Thoracic aorta (tissue), 2 donors: ENCODE results near the gene PCDHA8. TPM values are rescaled to one million over a fixed set of nuclear protein-coding genes. Genes with fewer than 3 reads are reported as not detected.
"Not testable (repeated sequence)": the region's sequence is repeated elsewhere in the genome, so short reads cannot be mapped to it uniquely, and the experiment has no call there.

ENCODE experiments used
- ATAC-seq: fragments of 150-250 bp; one replicate; pipeline ENCODE4 v1.8.0; 2017; ENCODE audit warnings: low read depth; ENCODE audit not compliant: insufficient number of reproducible peaks, low FRiP score
- DNase-seq: peaks from one replicate; pipeline ENCODE4 v3.0.0-alpha.2; 2020; ENCODE audit warnings: low spot score
- H3K27ac ChIP-seq, 2 donors: fragments of 200-600 bp; sonication (generic); 1 replicate in 1 of 2; 2 replicates in 1 of 2; pipeline ENCODE4 v1.5.1; 2016; ENCODE audit warnings: mild to moderate bottlenecking in 2 of 2, moderate library complexity in 2 of 2
- H3K27me3 ChIP-seq: fragments of 200-600 bp; sonication (generic); replicated peaks from 2 replicates; pipeline ENCODE4 v1.6.0; 2016; ENCODE audit warnings: mild to moderate bottlenecking; ENCODE audit not compliant: insufficient read depth
- H3K36me3 ChIP-seq: fragments of 200-600 bp; sonication (generic); one replicate; pipeline ENCODE4 v1.5.1; 2016
- H3K4me1 ChIP-seq, 2 donors: fragments of 200-600 bp; sonication (generic); 1 replicate in 1 of 2; 2 replicates in 1 of 2; pipeline versions ENCODE4 v1.5.1 to v1.6.0; 2016; ENCODE audit warnings: low read depth in 2 of 2, mild to moderate bottlenecking in 1 of 2; ENCODE audit not compliant: control insufficient read depth in 1 of 2
- H3K4me3 ChIP-seq: fragments of 200-600 bp; sonication (generic); 2 replicates; pipeline ENCODE4 v1.5.1; 2016; ENCODE audit warnings: mild to moderate bottlenecking
- H3K9me3 ChIP-seq: fragments of 200-600 bp; sonication (generic); 2 replicates; pipeline ENCODE4 v1.5.1; 2016
- total RNA-seq, 2 donors: library from RNA; depleted of rRNA; stranded (reverse); fragments of >200 nt; gene quantifications; one replicate each; pipeline versions ENCODE4 v1.1.0 to v1.2.3, GENCODE V29; 2016
- TF ChIP-seq, protein P1 (sequence below): fragments of 200-600 bp; sonication (generic); IDR thresholded peaks from one replicate; pipeline ENCODE4 v1.5.1; 2019; ENCODE audit warnings: antibody characterized with exemption

The PCDHA8 gene
- total RNA-seq, 2 donors from 2014 or later, result 0.14 TPM; not detected in 1

DNA sequence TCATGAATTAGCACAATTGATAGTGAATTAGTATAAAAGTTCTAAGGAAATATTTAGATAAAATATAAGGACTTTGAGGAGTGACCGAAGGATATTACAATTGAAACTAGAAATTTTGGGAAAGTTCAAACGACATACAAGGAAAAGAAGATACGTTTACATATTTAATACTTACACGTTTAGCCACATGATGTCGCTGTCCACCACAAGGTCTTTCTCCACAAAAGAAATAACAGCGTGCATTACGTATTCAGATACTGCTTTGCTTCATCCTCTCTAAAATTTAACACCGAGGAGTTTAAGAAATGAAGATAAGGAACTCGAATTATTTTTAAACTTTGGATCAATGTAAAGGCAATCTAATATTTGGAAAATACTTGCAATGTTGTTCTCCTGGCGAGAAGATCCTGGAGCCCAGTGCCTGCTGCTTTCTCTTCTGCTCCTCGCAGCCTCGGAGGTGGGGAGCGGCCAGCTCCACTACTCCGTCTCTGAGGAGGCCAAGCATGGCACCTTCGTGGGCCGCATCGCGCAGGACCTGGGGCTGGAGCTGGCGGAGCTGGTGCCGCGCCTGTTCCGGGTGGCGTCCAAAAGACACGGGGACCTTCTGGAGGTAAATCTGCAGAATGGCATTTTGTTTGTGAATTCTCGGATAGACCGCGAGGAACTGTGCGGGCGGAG, 40.0 kb upstream of the PCDHA8 start, which contains the start of gene PCDHA3:
TSS of gene PCDHA3 (plus strand) at position 242 of the 678 bp plus-strand sequence.
- no peaks in the 10 kb centered on the region for H3K27me3 ChIP-seq
- H3K4me3 ChIP-seq, result peak within 1 kb of the TSS; percentile 60
- no peak for DNase-seq
- H3K4me1 ChIP-seq, result no peaks in the 10 kb centered on the region
- peaks cover 6% of the 10 kb centered on the region for H3K9me3 ChIP-seq
- no peak within 1 kb of the TSS for H3K27ac ChIP-seq
- ATAC-seq, result no peak
- H3K36me3 ChIP-seq, result no peaks in the 10 kb centered on the region
- TF ChIP-seq, protein P1, sequence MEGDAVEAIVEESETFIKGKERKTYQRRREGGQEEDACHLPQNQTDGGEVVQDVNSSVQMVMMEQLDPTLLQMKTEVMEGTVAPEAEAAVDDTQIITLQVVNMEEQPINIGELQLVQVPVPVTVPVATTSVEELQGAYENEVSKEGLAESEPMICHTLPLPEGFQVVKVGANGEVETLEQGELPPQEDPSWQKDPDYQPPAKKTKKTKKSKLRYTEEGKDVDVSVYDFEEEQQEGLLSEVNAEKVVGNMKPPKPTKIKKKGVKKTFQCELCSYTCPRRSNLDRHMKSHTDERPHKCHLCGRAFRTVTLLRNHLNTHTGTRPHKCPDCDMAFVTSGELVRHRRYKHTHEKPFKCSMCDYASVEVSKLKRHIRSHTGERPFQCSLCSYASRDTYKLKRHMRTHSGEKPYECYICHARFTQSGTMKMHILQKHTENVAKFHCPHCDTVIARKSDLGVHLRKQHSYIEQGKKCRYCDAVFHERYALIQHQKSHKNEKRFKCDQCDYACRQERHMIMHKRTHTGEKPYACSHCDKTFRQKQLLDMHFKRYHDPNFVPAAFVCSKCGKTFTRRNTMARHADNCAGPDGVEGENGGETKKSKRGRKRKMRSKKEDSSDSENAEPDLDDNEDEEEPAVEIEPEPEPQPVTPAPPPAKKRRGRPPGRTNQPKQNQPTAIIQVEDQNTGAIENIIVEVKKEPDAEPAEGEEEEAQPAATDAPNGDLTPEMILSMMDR, result no peak

DNA sequence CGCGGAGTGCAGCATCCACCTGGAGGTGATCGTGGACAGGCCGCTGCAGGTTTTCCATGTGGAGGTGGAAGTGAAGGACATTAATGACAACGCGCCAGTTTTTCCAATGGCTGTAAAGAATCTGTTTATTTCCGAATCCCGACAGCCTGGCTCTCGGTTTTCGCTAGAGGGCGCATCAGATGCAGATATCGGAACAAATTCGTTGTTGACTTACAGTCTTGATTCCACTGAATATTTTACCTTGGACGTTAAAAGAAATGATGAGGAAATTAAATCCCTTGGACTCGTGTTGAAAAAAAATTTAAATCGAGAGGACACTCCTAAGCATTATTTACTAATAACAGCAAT, 39.5 kb upstream of the PCDHA8 start:
- Histone ChIP-seq H3K36me3 (no peaks in the 10 kb centered on the region), H3K4me3 (peak overlapping the region; percentile 60), H3K27me3 (no peaks in the 10 kb centered on the region), H3K9me3 (peaks cover 4% of the 10 kb centered on the region), H3K4me1 (no peaks in the 10 kb centered on the region), H3K27ac (no peak overlapping the region)
- DNase-seq, result no peak
- TF ChIP-seq, protein P1, result no peak
- no peak for ATAC-seq

DNA sequence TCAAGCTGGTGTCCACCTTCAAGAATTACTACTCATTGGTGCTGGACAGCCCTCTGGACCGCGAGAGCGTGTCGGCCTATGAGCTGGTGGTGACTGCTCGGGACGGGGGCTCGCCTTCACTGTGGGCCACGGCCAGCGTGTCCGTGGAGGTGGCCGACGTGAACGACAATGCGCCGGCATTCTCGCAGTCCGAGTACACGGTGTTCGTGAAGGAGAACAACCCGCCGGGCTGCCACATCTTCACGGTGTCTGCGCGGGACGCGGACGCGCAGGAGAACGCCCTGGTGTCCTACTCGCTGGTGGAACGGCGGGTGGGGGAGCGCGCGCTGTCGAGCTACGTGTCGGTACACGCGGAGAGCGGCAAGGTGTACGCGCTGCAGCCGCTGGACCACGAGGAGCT, 38.6 kb upstream of the PCDHA8 start:
- H3K4me3 ChIP-seq, DNase-seq, H3K27me3 ChIP-seq, ATAC-seq, H3K27ac ChIP-seq, H3K4me1 ChIP-seq, H3K9me3 ChIP-seq, H3K36me3 ChIP-seq: not testable (repeated sequence)

DNA sequence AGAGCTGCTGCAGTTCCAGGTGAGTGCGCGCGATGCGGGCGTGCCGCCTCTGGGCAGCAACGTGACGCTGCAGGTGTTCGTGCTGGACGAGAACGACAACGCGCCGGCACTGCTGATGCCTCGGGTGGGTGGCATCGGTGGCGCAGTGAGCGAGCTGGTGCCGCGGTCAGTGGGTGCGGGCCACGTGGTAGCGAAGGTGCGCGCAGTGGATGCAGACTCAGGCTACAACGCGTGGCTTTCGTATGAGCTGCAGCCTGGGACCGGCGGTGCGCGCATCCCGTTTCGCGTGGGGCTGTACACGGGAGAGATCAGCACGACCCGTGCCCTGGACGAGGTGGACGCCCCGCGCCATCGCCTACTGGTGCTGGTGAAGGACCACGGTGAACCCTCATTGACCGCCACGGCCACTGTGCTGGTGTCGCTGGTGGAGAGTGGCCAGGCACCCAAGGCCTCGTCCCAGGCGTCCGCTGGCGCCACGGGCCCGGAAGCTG, 38.2 kb upstream of the PCDHA8 start:
- H3K9me3 ChIP-seq, result peaks cover 4% of the 10 kb centered on the region
- no peak for ATAC-seq
- H3K4me1 ChIP-seq, result no peaks in the 10 kb centered on the region
- TF ChIP-seq, protein P1, result no peak
- DNase-seq, result no peak
- no peak overlapping the region for H3K4me3 ChIP-seq
- no peaks in the 10 kb centered on the region for H3K27me3 ChIP-seq
- no peaks in the 10 kb centered on the region for H3K36me3 ChIP-seq
- H3K27ac ChIP-seq, result no peak overlapping the region

DNA sequence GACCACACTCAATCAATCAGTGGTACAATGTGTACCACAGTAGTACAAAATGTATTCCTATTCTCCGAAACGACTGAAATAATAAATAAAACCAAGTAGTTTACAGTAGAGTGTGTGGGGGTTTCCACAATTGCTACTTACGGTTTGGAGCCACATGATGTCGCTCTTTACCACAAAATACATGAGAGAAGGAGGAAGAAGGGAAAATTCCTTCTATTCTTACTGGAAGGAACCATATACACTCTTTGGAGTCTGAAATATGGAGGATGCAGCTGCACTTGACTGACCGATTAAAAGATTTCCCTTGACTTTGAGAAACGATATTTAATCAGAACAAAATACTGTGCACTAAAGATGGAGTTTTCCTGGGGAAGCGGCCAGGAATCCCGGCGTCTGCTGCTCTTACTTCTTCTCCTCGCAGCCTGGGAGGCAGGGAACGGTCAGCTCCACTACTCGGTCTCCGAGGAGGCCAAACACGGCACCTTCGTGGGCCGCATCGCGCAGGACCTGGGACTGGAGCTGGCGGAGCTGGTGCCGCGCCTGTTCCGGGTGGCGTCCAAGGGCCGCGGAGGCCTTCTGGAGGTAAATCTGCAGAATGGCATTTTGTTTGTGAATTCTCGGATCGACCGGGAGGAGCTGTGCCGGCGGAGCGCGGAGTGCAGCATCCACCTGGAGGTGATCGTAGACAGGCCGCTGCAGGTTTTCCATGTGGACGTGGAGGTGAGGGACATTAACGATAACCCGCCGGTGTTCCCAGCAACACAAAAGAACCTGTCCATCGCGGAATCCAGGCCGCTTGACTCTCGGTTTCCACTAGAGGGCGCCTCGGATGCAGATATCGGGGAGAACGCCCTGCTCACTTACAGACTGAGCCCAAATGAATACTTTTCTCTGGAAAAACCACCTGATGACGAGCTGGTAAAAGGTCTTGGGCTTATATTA, 33.9 kb upstream of the PCDHA8 start, which contains the start of gene PCDHA4:
TSS of gene PCDHA4 (plus strand) at position 235 of the 942 bp plus-strand sequence.
- peaks cover 4% of the 10 kb centered on the region for H3K9me3 ChIP-seq
- ATAC-seq (no peak), DNase-seq (no peak)
- no peaks in the 10 kb centered on the region for H3K4me1 ChIP-seq
- no peaks in the 10 kb centered on the region for H3K36me3 ChIP-seq
- no peaks in the 10 kb centered on the region for H3K27me3 ChIP-seq
- no peak within 1 kb of the TSS for H3K27ac ChIP-seq
- TF ChIP-seq, protein P1, result peak; percentile 14
- H3K4me3 ChIP-seq, result peak within 1 kb of the TSS; percentile 63

DNA sequence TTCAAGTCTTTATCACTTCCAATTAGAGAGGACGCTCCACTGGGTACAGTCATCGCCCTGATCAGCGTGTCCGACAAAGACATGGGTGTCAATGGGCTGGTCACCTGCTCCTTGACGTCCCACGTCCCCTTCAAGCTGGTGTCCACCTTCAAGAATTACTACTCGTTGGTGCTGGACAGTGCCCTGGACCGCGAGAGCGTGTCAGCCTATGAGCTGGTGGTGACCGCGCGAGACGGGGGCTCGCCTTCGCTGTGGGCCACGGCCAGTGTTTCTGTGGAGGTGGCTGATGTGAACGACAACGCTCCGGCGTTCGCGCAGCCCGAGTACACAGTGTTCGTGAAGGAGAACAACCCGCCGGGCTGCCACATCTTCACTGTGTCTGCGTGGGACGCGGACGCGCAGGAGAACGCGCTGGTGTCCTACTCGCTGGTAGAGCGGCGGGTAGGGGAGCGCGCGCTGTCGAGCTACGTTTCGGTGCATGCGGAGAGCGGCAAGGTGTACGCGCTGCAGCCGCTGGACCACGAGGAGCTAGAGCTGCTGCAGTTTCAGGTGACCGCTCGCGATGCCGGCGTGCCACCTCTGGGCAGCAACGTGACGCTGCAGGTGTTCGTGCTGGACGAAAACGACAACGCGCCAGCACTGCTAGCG, 32.6 kb upstream of the PCDHA8 start:
- H3K27me3 ChIP-seq, H3K27ac ChIP-seq, ATAC-seq, DNase-seq, H3K9me3 ChIP-seq, H3K36me3 ChIP-seq, H3K4me1 ChIP-seq, H3K4me3 ChIP-seq: not testable (repeated sequence)
